T47D (cell line): ENCODE data around the gene CCDC81.
"Not testable (repeated sequence)": the region's sequence is repeated elsewhere in the genome, so short reads cannot be mapped to it uniquely, and the experiment has no call there.

ENCODE experiments used
- DNase-seq, 2 experiments: peaks; one replicate each; pipeline versions ENCODE4 v3.0.0 to v3.0.0-alpha.2; 2011 to 2012; ENCODE audit warnings: low read depth in 1 of 2, low spot score in 1 of 2
- JUND ChIP-seq: IDR thresholded peaks from 2 replicates; pipeline ENCODE4 v1.6.1; 2012; ENCODE audit warnings: low read depth
- in situ Hi-C: cut with HindIII; loops from 2 replicates; pipeline ENCODE4 v1.10.0; 2016; ENCODE audit warnings: low sequenced_read_pairs, low pct_unique_long_range_greater_than_20kb

CCDC81 gene

GRCh38 chr11:86374586-86374985 lies at the start of gene CCDC81:
TSS of gene CCDC81 (plus strand) at chr11:86374887. CDS start at chr11:86375164, 277 bp downstream.
- no peak for TF ChIP-seq JUND
- no peak for DNase-seq
- in situ Hi-C loops = no loop called here

GRCh38 chr11:86335131-86335767 lies 39.4 kb upstream of the CCDC81 start:
- peak in 1 of 2 experiments; percentile 79 for DNase-seq
- in situ Hi-C loops = no loop called here
- no peak for TF ChIP-seq JUND

- in situ Hi-C loops = no loop called here
- no peak for DNase-seq
- no peak for TF ChIP-seq JUND
These were observed 37.5 kb upstream of the CCDC81 start for GRCh38 chr11:86337227-86337626.

GRCh38 chr11:86341382-86341781 lies 33.3 kb upstream of the CCDC81 start:
- in situ Hi-C loops = no loop called here
- TF ChIP-seq JUND = no peak
- no peak for DNase-seq

GRCh38 chr11:86346513-86346912 lies 28.2 kb upstream of the CCDC81 start:
- no peak for DNase-seq
- TF ChIP-seq JUND = no peak
- in situ Hi-C loops = no loop called here

- DNase-seq = no peak
- in situ Hi-C loops = no loop called here
These were observed 19.4 kb upstream of the CCDC81 start for GRCh38 chr11:86355256-86355655.

GRCh38 chr11:86357412-86357811 lies 17.3 kb upstream of the CCDC81 start:
- in situ Hi-C loops = not testable (repeated sequence)

More at GRCh38 chr11:86355256-86355655, 19.4 kb upstream of the CCDC81 start:
- no peak for TF ChIP-seq JUND

GRCh38 chr11:86358720-86359119 lies 16.0 kb upstream of the CCDC81 start:
- TF ChIP-seq JUND = no peak
- in situ Hi-C loops = no loop called here
- no peak for DNase-seq

More at GRCh38 chr11:86357412-86357811, 17.3 kb upstream of the CCDC81 start:
- not testable (repeated sequence) for DNase-seq

- in situ Hi-C loops = no loop called here
- peak; percentile 65 to 72 for DNase-seq
- no peak for TF ChIP-seq JUND
These were observed 13.8 kb upstream of the CCDC81 start for GRCh38 chr11:86360775-86361395.

- TF ChIP-seq JUND = no peak
- no peak for DNase-seq
- in situ Hi-C loops = no loop called here
These were observed 11.3 kb upstream of the CCDC81 start for GRCh38 chr11:86363424-86363823.

- no peak for TF ChIP-seq JUND
- no peak for DNase-seq
- in situ Hi-C loops = no loop called here
These were observed 9.1 kb upstream of the CCDC81 start for GRCh38 chr11:86365546-86365945.

- in situ Hi-C loops = no loop called here
- TF ChIP-seq JUND = no peak
- DNase-seq = no peak
These were observed 5.0 kb upstream of the CCDC81 start for GRCh38 chr11:86369668-86370067.

GRCh38 chr11:86370171-86370570 lies 4.5 kb upstream of the CCDC81 start:
- DNase-seq = no peak
- in situ Hi-C loops = no loop called here
- TF ChIP-seq JUND = no peak
